RWPE1 (cell line): Measurements from ENCODE around the gene PYGL.

Source experiments
- CTCF ChIA-PET: fragments of 350-600 bp; sonication (Branson Sonifier 250); formaldehyde crosslinking; extraction: SDS; loops from one replicate; lab custom pipeline; 2021; lab: Yijun Ruan, JAX
- POLR2A ChIA-PET: fragments of 400-600 bp; formaldehyde crosslinking; extraction: SDS; loops from one replicate; lab custom pipeline; 2020; ENCODE audit warnings: antibody characterized with exemption; ENCODE audit not compliant: low non-redundant PET; lab: Yijun Ruan, JAX
- DNase-seq: peaks from one replicate; pipeline ENCODE4 v3.0.0; 2012; ENCODE audit warnings: low spot score
- H3K27ac ChIP-seq: fragments of 450-650 bp; 2 replicates; pipeline ENCODE4 v1.5.1; 2017
- CTCF ChIP-seq: fragments of 450-650 bp; conservative IDR thresholded peaks from 2 replicates; pipeline ENCODE4 v1.5.1; 2017; ENCODE audit warnings: low read depth, mild to moderate bottlenecking

The PYGL gene

GRCh38 chr14:50967790-50968189 lies 23.5 kb upstream of the PYGL start:
- no peak for DNase-seq
- CTCF ChIA-PET: interaction anchor here (0.7 to 1.3 kb wide), 2 partner anchors 13 to 1429 kb away, joined by 3 to 8 read pairs; no protein-coding TSS in a partner anchor
- H3K27ac ChIP-seq: no peak overlapping the region
- POLR2A ChIA-PET: no interaction called here
- no peak for TF ChIP-seq CTCF

- ChIA-PET POLR2A (no interaction called here), CTCF (interaction anchor here (0.7 to 1.3 kb wide), 2 partner anchors 12 to 1430 kb away, joined by 3 to 8 read pairs; no protein-coding TSS in a partner anchor)
- no peak overlapping the region for H3K27ac ChIP-seq
- TF ChIP-seq CTCF: no peak
- no peak for DNase-seq
These were observed 22.8 kb upstream of the PYGL start for GRCh38 chr14:50967103-50967502.

DNA sequence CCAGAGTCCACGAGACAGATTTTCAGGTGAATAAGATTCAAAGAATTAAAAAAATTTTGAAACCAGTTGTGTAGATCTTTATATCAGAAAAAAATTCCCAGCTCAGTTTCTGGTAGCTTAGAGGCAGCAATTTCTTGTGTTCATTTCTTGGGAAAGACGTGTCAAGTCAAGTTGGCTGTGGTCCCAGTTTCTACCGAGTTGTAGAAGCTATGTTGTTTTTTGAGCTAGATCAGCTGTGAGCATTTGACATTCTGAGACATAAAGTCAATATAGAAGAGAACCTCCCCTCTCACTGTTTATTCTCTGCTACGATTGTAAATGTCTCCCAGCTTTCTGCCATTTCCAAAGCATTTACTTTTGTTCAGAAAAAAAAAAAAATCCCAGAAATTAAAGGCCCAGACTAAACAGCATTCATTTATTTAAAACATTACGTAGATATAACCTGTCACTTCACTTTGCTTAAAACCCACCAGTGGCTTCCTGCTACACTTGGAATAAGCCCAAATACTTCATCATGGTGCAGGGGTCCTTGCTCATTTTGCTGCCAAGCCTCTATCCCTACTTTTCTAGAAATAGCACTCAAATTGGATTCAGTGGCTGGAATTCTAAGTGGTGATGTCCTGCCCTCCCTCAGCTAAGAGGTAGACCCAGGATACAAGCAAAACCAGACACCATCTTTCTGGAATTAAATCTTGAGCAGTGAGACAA lies 20.6 kb upstream of the PYGL start:
- DNase-seq: peak; percentile 18
- TF ChIP-seq CTCF: no peak
- ChIA-PET POLR2A (no interaction called here), CTCF (interaction anchor here (0.8 kb wide), 1 partner anchor 9 kb away, joined by 3 read pairs; no protein-coding TSS in a partner anchor)
- no peak overlapping the region for H3K27ac ChIP-seq

DNA sequence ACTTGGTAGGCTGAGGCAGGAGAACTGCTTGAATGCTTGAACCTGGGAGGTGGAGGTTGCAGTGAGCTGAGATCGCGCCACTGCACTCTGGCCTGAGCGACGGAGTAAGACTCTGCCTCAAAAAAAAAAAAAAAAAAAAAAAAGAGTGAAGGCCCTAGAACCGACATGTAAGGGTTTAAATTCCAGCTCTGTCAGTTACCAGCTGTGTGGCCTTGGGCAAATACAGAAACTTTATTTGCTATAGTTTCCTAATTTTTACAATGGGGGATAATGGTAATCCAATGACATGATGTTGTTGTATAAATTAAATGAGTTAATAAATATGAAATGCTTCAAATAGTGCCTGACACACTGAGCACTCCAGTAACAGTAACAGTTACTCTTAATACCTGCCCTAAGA lies 19.6 kb upstream of the PYGL start:
- TF ChIP-seq CTCF: no peak
- H3K27ac ChIP-seq: no peak overlapping the region
- CTCF ChIA-PET: no interaction called here
- POLR2A ChIA-PET: interaction anchor here (0.6 kb wide), 1 partner anchor 255 kb away, joined by 4 read pairs; no protein-coding TSS in a partner anchor
- DNase-seq: no peak

- CTCF ChIA-PET: no interaction called here
- peak; percentile 28 for DNase-seq
- peak overlapping the region; percentile 79 for H3K27ac ChIP-seq
These were observed 17.4 kb upstream of the PYGL start for GRCh38 chr14:50961605-50962221.

More at GRCh38 chr14:50961605-50962221, 17.4 kb upstream of the PYGL start:
- TF ChIP-seq CTCF: no peak
- POLR2A ChIA-PET: no interaction called here
